Left lobe of liver (tissue), 2 donors: Measurements from ENCODE around the gene HOXD3. TPM values are rescaled to one million over a fixed set of nuclear protein-coding genes. Genes with fewer than 3 reads are reported as not detected.

Experiments
- ATAC-seq: fragments of 200-7000 bp; cut with Tn5 transposase; one replicate; pipeline ENCODE4 v1.9.1; 2020; ENCODE audit warnings: mild to moderate bottlenecking, moderate library complexity
- DNase-seq: peaks from one replicate; pipeline ENCODE4 v3.0.0-alpha.2; 2020; ENCODE audit warnings: low spot score
- total RNA-seq: library from RNA; stranded (reverse); gene quantifications from one replicate; pipeline ENCODE4 v1.2.1, GENCODE V29; 2021
- donor health status: DM: no; HTN: no; CAD: no; lungs with moderate emphysema.
- donor health status: DM: no; HTN: yes; CAD: no.

Gene HOXD3
- total RNA-seq, 1 donor from 2014 or later: not detected

DNA sequence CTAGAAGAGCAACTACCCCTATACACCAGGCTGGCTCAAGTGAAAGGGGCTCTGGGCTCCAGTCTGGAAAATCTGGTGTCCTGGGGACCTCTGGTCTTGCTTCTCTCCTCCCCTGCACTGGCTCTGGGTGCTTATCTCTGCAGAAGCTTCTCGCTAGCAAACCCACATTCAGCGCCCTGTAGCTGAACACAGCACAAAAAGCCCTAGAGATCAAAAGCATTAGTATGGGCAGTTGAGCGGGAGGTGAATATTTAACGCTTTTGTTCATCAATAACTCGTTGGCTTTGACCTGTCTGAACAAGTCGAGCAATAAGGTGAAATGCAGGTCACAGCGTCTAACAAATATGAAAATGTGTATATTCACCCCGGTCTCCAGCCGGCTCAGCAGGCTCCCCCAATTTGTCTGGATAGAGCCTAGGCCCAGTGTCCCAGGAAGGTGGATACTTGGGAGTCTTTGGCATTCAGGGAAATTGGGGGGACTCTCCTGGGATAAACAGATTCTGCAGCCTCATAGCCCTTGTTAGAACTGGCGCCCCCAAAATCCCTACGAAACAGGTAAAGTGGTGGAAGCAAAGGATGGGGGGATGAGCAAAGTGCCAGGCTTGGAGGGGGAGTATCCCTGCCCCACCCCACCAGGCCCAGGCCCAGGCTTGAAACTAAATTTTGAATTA, 8.2 kb upstream of the HOXD3 start:
- no peak for ATAC-seq
- no peak for DNase-seq

DNA sequence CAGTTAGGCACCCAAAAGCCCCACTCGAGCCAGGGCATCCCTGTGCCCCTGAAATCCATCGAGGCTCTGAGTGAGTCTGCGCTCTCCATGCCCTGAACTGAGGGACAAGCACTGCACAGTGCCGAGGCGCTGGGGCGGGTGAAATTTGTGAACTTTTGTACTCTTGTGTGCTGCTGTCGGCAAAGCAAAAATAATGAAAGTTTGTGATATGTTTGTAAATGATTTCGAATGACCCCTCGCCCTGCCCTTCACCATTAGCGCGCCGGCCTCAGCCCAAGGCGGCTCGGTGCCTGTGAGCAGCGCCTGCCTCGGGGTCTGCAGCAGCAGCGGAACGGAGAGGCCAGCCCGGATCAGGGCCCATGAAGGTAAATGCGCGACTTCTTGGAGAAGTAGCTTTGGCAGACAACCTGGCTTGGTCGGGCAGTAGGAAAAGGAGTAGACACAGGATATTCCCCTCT, 7.6 kb upstream of the HOXD3 start:
- DNase-seq (no peak), ATAC-seq (no peak)

DNA sequence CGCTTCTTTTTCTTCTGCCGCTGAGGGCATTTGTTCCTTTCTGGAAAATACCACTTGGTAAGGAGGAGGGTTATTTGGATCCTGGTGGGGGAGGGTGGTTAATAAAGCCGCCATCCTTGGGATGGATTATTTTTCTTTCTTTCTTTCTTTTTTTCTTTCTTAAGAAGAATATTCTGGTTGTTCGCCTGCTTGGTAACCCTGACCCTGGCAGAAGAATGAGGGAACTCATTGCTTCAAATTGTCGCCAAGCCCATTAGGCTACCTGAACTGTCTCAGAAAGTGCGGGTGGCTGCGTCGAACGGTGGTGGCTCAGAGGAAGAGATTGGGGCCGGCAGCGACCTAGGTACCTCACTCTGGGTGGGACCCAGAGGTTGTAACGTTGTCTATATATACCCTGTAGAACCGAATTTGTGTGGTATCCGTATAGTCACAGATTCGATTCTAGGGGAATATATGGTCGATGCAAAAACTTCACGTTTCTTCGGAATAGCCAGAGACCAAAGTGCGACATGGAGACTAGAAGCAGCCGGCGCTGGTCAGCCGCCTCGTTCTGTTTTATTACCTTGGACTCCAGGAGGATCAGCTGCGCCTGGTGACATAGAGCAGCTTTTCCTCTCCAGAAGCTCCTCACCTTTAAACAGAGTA, 7.0 kb upstream of the HOXD3 start:
- ATAC-seq (no peak), DNase-seq (no peak)

DNA sequence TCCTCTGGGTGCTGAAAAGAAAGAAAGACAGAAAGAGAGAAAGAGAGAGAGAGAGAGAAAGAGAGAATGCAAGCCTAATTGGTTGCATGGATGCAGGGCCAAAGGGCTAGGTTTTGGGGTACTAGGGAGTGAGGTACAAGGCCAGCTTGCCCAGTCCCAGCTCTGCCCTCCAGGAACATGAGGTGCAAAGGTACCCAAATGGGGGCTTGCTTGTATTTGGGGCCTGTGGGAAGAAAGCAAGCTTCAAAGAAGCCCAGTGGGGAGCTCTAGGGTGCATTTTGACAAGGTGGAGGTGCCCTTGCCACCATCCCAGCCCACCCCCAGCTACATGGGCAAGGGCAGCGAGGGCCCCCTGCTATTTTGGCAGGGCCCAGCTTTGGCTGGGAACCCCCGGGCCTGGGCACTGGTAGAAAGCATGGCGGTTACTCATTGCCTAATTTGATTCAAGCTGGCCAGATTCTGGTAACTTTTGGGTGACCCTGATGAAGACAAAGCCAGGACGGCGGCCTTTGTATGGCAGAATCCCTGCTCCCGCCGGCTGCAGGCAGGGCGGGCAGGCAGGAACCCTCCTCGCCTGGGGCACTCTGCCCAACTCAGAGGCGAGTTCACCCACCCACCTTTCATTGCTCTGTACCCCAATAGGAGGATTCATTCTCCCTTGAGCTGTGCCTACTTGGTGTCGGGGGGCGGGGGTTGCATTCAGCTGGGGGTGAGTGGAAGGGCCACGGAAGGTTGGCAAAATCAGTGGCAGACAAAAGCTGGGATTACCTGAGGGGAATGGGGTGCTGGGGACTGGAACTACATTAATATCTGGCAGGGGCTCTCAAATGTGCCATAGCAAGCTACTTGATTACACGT, 6.3 kb upstream of the HOXD3 start:
- ATAC-seq (no peak), DNase-seq (no peak)

DNA sequence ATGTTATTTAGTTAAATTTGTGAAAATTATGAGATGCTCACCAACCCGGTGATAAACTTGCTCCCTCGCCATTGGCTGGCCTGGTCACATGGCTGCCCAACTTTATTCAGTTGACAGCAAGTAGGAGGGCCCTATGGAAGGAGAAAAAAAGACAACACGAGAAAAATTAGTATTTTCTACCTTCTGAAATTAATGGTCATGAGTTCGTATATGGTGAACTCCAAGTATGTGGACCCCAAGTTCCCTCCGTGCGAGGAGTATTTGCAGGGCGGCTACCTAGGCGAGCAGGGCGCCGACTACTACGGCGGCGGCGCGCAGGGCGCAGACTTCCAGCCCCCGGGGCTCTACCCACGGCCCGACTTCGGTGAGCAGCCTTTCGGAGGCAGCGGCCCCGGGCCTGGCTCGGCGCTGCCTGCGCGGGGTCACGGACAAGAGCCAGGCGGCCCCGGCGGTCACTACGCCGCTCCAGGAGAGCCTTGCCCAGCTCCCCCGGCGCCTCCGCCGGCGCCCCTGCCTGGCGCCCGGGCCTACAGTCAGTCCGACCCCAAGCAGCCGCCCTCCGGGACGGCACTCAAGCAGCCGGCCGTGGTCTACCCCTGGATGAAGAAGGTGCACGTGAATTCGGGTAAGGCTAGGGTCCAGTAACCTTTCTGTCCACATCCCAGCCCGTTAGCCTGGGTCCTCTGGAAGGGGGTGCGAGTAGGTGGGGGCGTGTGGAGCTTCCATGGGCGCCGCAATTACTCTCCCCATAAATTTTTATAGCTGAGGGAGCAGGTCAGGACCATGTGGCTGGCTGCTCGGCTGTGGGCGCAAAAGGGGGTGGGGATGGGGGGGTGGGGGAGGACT, 5.4 kb upstream of the HOXD3 start, which contains the start of gene HOXD4:
HOXD4 (plus strand) TSS at position 109 of the 846 bp plus-strand sequence; CDS start at position 193, 84 bp downstream.
- no peak for ATAC-seq
- no peak for DNase-seq

DNA sequence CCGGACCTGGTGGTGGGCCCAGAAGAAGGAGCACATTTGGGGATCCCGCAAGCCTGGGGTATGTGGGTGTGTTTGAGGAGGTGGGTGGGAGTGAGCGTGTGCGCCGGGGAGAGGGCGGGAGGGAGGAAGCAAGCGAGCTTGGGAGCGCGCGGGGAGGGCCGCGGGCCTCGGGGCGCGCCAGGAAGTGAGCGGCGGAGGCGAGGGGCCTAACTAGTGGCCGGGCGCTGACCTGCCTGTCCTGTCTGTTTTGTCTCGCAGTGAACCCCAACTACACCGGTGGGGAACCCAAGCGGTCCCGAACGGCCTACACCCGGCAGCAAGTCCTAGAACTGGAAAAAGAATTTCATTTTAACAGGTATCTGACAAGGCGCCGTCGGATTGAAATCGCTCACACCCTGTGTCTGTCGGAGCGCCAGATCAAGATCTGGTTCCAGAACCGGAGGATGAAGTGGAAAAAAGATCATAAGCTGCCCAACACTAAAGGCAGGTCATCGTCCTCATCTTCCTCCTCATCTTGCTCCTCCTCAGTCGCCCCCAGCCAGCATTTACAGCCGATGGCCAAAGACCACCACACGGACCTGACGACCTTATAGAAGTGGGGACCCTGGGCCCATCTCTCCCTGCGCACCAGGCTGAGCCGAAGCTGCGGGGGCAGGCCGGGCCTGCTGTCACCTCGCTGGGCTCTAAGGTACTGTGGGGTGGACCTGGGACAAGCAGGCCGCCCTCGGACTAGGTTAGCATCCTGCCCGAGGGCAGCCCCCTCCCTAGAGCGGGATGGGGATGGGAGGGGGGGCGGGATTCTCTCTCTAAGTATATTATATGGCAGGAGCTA, 4.5 kb upstream of the HOXD3 start:
- DNase-seq (no peak), ATAC-seq (no peak)

DNA sequence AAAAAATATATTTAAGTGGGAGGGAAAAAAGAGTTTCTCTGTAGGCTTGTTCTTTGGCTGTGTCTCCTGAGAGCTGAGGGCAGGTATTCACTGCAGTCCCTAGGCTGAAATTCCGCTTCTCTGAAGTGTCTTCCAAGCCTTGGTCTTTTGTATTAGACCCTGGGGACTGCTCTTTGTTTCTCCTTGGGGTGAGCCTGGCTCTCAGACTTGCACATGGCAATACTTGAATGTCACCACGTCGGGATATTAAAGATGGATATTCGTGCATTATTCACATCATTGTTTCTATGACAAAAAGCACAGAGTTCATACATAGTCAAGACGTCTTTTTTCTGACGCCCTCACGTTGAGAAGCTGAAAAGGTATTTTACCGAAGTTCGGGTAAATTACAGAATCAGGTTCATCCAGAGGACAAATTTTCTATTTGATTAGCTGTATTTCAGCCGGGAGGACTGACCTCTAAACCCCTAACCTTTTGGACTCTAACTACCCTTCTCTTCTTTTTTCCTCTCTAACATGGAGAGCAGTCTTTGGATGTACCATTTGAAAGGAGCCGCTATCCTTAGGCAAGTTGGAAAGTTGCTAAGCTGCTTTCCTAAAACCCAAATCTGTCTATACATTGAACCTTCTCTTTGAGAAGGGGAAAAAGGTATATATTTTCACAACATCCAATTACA, 2.4 kb upstream of the HOXD3 start:
- no peak for ATAC-seq
- DNase-seq: no peak

DNA sequence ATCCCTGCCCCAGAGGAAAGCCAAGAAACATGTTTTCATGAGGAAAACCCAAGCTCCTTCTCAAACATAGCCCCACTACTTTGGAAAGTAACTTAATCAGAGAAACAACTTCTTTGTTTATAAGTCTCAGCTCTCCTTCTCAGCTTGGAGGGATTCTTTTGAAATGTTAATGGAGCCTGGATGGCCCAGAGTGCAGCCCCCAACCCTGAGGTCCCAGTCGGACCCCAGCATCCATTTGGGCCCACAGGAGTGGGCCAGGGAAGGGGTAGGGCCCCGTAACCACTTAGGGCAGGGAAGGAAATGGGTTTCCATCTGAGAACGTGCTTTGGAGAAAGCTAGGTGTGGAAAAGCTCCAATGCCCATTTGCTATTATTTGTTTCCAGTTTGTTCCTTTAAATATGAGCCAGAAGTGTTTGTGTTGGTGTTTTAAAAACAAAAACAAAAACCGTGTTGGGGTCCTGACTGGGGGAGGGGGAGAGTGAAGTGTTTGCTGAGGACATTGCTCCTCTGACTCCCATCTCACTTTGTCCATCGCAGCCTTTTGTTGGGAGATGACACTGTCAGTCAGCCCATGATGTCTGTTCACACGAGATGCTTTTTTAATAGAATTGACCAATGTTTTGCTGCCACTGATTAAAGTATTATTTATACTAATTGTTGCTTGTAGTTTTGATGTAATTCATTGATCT, 1.6 kb upstream of the HOXD3 start:
- ATAC-seq (no peak), DNase-seq (no peak)

DNA sequence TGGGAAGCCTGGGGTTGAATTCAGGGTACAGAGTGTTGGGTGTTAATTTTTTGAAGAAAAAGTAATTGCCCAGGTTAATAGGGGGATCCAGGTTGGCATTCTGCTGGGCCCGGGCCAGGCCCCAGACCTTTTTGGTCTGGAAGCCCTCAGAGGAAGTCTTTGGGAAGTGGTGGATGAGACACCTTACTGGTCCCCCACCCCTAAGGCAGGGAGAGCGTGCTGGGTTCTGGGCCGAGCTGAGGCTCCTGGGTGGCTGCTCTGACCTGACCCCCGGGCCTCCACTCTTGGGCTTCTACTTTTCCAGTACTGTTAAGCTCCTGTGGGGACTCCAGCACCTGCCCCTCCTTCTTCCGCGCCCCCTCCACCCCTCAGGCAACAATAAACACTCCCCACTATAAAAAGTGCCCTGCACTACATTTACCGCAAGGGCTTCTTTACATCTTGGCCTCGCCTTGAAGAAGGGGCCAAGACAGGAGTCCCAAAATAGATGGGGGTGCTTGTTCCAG, 753 bp upstream of the HOXD3 start:
- DNase-seq (no peak), ATAC-seq (no peak)

DNA sequence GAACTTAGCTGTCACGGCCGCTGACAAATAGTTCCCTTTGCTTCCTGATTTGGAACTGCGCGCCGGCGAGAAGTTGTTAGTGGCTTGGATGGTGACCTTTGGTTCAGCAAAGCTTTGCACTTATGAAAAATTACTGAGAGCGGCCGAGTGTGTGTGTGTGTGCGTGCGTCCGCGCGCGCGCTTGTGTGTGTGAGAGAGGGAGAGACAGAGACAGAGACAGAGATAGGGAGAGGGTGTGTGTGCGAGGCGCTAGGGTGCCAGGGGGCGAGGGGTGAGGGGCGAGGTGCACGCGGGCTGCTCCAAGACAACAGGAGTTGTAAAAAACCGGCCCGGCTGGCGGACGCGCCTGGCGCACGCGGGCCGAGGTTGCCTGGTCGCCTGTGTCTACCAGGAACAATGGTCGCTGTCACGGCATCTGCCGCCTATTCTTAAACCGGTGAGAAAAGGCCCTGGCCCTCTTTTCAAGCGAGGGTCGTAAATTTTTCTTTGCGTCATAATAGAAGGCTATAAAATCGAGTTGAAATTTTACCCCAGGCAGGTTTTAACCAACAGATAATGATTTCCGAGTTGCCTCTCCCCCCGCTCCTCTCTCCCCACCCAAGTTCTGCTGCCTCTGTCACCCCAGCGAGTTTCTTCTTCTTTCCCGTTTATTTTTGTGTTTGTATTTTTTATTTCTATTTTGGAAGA, 535 bp downstream of the HOXD3 start:
- no peak for DNase-seq
- no peak for ATAC-seq

DNA sequence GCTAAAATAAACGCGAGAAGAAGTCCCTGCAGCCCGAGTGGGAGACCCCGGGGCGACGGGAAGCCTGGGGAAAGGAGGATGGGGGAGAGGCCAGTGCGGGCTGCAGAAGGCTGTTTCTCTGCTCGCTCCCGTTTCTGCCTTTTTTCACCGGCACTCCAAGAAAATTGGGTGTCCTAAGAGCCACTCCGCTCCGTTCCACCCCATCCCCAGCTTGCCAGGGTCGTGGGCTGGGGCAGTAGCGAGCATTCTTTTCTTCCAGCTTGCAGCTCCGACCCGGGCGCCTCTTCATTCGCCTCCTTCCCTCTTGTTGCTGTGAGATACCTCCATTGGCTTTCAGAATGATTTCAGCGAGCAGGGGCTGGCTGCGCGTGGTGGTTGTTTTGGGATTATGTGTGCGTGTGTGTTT, 1.1 kb downstream of the HOXD3 start:
- DNase-seq: no peak
- ATAC-seq: no peak

DNA sequence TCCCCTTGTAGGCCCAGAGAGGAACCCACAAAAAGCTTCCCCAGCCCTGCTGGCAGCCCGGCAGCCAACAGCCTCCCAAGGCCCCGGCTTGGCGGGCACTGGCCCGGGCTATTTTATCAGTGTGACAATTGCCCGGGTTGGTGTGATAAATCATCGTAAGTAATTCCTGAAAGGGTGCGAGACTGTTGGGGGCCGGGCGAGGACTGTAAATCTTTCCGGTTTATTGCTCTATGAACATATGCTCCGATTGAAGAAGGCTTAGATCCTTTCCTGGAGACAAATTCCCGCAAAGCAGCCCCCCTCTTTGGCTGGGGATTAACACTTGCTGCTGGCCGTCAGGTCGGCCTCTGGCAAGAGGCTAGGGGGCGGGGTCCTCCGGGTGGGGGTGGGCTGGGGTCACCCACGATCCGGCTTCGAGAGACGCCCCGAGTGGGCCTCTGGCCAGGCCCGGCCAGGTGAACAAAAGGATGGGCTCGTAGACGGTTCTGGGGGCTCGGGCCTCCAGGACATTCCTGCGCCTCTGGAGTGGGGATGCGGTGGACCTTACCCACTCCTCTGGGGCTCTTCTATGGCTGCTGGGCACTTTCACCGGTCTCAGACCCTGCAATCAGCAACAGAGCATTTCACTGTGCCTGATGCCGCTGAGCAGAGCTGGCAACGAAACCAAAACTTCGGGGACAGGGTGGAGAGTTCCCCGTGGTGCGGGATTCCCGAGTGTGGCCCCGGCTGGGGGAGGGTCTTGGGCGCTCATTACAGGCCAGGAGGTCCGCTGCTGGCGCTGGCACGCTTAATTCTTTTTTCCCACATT, 2.0 kb downstream of the HOXD3 start:
- ATAC-seq (no peak), DNase-seq (no peak)

DNA sequence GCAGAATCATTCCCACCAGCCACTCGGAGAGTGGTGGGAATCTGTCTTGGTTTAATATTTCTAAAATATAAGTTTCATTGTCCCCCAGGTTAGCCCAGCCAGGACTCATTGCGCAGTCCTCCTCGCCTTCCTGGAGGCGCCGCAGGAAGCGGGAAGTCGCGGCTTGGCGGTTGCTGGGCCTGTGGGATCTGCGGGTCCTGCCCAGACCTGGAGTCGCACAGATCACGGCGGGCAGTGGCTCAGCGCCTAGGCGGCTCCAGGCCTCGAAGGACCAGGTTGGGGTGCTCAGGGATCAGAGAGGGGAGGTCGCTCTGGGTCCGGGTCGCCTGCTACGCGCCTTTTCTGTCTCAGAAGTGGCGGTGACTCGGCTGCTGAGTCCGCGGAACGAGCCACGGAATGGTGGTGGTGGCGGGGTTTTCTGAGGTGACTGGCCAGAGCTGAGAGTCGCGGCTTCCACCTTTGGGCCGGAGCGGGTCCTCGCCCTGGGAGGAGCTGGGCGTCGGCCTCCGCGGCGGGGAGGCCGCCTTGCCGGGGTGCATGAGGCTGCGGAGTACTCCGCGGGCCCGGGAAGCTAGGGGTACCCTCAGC, 2.6 kb downstream of the HOXD3 start:
- DNase-seq (no peak), ATAC-seq (no peak)

DNA sequence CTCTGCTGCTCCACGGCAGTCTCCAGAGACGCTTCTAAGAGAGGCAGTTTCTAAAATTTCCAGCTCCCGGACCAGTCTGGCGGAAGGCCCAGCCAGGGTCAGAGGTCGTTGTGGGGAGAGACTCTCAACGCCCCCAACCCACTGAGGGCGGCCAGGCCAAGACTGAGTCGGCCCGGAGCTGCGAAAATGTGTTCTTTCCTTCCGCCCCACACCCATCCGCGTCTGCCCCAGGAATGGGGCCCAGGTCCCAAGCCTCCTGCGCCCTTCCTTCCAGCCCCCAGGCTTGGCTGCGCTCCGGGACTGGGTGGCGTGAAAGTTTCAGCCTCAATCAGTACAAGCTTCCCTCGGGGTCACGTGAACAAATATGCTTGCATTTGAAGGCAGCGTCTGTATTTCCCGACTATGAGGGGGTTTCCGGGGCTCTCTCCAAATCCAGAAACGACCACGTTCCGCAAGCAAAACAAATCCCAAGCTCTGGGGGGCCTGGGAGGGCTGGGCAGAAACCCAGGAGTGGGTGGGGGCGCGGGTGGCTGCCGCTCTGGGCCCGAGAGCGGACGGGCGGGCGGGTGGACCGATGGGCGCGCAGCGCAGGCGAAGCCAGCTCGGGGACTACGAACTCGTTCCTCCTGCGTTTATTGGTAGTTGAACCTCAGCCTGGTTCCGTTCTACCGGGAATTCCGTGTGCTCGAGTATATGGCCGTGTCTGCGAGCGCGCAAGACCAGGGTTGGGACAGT, 3.3 kb downstream of the HOXD3 start:
- DNase-seq: no peak
- no peak for ATAC-seq

DNA sequence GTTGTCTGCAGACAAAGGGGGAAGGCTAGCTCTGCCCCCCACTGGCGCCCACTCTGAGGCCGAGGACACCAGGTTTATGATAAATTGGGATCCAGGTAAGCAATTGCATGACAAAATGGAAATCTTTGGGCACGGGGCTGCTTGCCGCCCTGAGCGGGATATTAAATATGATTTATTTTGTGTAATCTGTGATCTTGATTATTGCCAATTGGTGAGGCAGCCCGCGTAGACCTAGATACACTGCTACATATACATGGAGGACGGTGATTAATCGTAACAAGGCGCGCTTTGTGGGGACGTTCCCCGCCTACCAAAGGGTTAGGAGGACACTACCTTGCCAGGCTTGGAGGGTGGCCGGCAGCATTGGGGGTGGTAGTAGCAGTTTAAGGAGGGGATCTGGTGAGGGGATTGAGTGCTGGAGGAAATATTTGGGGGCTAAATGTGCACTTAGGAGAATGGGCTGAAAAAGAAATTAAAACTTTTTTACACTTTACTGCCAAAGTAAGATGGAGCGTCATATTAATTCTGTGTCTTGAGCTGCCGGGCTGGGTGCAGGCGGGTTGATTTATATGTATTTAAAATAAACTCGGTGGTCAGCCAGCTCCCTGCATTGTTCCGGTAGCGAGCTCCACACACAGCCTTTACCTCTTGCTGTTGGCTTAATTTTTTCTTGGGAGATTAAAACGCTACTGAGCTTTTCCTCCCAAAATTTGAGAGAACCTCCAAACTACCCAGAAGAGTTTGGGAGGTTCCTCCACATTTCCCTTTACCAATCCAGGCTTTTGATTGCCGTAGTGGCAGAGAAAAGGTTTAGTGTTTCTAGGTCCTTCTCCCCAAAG, 4.1 kb downstream of the HOXD3 start:
- no peak for DNase-seq

More for the DNA sequence above, 4.1 kb downstream of the HOXD3 start:
- no peak for ATAC-seq
